GM18873 (cell line): Measurements from ENCODE around the gene ADCY5.

Experiments
- ATAC-seq: cut with Tn5 transposase; IDR thresholded peaks from one replicate; pipeline ENCODE4 v1.9.1; 2021; ENCODE audit warnings: mild to moderate bottlenecking, moderate library complexity, moderate number of reproducible peaks; ENCODE audit not compliant: unreplicated experiment, low FRiP score

The ADCY5 gene

DNA sequence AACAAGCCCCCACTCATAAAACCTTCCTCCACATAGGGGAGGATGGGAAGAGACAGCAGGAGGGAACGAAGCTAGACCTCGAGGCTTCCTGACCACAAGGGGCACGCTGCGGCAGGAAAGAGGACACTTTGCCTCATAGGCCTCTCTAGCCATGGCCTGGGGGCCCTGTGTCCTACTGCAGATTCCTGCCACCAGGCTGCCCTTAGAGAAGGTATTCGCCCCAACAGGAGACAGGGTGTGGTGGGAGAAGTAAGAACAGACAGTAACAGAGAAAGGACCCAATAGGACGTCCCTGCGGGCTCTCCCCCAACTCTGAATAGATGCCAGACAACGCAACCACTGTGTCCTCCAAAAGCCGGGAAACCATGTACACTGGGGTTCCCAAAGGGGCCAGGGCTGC is 36.8 kb downstream of the ADCY5 start:
- ATAC-seq: no peak

- ATAC-seq: no peak
Observed at GRCh38 chr3:123411340-123412040, 37.4 kb downstream of the ADCY5 start.

GRCh38 chr3:123410149-123410515 is 38.8 kb downstream of the ADCY5 start:
- ATAC-seq: no peak

DNA sequence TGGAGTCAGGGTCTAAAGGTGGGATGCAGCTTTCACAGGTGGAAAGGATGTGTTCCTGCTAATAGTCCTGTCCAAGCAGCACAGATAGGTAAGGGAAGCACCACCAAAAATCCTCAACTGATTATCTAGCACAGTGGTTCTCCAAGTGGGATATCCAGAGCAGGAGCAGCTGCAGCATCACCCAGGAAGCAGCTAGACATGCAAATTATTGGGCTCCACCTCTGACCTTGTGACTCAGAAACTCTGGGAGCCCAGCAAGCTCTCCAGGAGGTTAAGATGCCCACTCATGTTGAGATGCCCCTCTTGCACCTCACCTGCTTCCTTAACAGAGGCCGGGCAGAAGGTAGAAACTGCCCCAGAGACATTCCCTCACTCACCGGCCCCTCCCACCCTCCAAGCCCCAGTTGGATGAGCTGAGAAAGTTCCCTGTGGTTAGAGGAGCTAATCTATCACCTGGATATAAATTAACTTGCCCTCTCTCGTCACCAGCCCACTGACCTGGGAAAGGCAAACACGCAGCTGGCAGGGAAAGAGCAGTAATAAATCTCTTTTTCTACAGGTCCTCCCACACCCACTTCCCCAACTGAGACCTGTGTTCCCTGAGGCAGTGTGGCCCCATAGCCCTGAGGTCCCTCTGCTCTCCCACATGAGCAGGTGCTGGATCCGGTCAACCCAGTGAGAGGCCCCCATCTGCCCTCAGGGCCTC is 39.3 kb downstream of the ADCY5 start:
- ATAC-seq: no peak

DNA sequence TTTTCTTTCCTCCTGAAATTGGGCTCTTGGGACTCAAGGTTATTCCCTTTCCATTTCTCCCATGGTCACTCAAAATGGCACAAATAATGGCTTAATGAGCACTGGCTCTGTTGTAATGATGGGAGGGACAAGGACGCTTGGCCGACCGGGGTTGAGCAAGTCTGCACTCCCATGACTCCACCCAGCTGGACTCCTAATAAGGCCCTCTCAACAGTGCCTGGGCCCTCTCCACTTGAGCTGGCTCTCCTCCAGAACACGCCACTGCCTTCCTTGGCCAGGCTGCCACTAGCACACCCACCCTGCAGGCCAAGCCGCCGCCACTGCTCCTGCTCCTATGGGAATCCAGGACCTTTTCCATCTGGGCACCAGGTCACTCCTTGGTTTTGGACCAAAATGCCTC is 42.3 kb downstream of the ADCY5 start:
- ATAC-seq: no peak

DNA sequence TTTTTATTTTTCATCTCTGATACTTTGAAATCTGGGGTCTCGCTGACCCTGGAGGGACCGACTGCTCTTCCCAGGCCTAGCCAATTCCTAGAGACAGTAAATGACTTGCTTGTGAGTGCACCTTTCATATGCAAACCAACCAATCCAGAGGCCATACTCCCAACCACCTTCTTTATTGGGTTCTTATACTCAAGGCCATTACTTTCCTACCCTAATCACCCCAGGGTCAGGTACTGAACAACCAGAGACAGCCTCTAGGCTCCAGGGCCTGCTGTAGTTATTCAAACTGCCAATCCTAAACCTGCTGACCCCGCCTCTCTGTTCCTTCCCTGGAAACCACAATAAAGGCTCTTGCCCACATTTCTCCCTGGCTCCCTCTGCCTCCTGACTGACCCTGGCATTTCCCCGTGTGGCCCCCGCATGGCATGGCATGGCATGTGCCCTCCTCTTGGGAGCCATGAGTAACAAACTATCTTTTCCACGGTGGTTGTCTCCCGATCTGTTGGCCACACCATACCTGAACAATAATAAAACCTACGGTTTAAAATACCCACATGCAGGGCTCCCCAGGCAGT is 42.9 kb downstream of the ADCY5 start:
- ATAC-seq: no peak

DNA sequence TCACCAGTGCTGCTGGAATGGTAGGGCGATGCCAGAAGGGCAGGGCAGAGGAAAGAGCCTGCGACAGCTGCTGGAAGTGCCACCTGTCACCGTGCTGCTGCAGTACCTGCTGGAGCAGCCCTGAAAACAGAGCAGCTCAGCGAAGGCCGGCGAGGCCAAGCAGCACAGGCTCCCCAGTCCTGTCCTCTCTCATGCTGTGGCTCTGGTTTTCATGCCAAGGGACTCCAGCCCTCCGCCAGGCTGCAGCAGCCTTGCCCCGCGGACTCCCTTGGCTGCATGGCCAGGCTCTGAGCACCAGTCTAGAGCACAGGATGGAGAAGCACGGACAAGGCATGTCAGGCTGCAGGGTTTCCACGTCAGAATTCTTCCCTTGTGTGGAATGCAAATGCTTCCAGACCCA is 43.9 kb downstream of the ADCY5 start:
- ATAC-seq: no peak

GRCh38 chr3:123404391-123404790 is 44.5 kb downstream of the ADCY5 start:
- no peak for ATAC-seq

DNA sequence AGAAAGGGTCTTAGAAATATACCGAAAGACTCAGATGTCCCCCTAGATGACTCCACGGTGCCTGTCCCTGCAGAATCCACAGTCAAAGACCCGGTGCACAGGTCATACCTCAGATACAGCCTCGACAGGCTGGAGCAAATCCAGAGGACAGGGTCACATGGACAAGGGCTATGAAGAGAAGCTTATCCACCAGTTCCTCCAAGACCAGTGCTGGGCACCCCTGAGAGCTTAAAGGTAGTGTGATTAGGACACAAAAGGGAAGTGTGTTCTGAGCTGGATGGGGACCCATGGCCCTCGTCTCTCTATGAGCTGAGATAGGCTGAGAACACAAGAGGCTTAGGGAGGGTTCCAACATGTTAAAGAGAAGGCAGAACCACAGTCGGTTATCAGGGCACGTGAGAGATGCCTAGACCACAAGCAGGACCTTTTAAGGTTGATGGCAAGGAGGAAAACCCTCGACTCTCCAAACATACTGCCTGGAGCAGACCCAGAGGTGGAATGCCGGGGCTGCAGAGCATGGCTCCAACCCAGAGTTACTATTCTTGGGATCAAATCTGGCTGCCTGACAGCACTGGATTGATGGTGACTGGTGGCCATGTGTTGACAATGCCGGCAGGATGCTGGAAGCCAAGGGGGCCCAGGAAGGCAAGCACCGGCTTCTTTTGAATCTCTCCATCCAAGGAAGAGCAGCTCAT is 46.9 kb downstream of the ADCY5 start:
- ATAC-seq: no peak

GRCh38 chr3:123400169-123400568 is 48.7 kb downstream of the ADCY5 start:
- no peak for ATAC-seq

DNA sequence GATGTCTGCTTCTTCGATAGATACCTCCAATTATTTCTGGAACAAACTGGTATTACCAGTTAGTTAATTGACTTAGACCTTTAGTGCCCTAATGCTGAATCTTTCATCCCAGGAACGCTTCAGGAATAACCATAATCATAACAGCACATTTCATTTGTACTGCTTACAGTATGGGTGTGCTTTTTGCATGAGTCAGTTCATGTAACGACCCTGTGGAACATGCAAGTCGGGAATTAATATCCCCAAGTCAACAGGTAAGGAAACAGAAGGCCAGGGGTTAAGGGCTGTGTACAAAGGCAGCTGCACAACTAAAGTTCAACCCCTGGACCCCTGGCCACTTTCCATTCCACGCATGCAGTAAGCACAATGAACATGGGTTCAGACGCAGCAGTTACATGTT is 49.2 kb downstream of the ADCY5 start:
- ATAC-seq: no peak

DNA sequence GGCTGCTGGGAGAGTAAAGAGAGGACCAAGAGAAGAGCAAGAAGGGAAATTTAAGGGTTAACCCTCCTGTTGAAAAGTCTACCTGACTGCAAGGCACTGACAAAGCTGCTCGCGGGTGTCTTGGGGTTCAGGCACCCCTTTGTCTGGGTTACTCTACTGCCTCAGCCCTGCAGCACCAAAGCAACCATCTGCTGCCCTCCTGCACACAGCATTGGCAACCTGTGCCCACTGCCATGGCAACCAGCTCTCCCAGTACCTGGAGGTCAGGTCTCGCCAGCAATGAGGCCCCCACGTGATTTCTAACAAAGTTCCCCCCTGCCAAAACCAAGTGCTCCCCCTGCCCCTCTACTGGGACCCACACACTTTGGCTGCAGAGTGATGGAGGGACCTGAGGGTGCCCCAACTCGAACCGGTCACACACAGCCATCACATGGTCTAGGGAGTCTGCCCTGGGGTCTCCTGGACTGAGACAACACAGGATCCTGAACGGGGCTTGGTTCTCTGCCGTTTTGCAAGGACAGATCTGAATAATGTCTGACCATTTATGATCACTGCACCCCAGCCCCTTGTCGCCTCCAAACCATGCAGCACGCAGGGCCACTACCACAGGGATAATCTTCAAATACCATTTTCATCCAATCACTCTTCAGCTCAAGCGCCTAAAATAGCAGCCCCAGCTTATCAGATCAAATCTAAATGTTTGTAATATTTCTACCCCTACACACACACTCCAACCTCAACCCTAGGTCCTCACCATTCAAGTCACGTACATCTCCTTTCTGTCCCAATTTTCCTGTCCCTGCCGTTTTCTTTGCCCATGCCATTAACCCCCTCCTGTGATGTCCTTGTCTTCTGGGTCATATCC is 50.7 kb downstream of the ADCY5 start:
- ATAC-seq: no peak

DNA sequence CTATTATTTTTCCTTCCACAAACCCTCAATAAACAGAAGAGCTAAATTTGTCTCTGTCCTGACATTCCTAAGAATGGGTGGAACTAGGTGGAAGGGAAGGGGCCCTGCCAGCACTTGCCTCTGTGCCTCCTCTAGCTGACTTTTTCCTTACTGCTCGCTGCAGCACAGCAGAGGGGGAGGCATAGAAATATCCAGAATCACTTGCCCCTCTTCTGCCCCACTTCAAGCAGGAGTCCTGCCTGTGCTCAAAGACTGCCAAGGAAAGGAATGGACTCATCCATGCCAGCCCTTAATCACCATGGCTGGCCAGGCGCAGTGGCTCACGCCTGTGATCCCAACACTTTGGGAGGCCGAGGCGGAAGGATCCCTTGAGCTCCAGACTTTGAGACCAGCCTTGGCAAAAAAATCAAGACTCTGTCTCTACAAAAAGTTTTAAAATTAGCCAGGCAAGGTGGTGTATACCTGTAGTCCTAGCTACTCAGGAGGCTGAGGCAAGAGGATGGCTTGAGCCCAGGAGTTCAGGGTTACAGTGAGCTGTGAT is 51.8 kb downstream of the ADCY5 start:
- ATAC-seq: no peak

GRCh38 chr3:123396171-123397049 is 52.5 kb downstream of the ADCY5 start:
- no peak for ATAC-seq

- no peak for ATAC-seq
Observed at GRCh38 chr3:123395235-123395634, 53.7 kb downstream of the ADCY5 start.

DNA sequence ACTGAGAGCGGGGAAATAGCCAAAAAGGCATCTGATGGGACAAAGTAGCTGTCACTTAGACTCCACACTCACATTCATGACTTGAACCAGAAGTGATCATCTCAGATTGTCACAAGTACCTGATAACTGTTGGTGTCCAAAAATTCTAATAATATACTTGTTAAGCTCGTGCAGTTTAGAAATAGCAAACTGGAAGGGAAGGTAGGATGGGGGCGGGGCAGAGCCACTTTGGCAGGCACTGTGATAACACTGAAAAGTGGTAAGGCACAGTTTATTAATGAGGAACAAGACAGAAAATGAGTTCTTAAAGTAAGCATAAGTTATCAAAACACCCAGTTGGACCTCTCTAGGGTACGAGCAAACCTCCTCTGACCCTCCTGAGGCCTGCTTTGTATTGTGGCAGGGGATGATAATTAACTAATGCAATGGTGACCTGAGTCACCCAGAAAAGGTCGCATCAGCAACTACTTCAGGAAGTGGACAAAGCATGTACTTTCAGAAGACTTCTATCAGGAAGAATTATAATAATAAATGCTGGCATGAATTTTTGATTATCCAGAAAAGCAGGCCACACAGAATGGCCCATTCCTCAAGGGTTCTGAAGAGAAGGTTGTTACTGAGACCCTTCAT is 54.4 kb downstream of the ADCY5 start:
- no peak for ATAC-seq

GRCh38 chr3:123392871-123393620 is 55.8 kb downstream of the ADCY5 start:
- no peak for ATAC-seq

DNA sequence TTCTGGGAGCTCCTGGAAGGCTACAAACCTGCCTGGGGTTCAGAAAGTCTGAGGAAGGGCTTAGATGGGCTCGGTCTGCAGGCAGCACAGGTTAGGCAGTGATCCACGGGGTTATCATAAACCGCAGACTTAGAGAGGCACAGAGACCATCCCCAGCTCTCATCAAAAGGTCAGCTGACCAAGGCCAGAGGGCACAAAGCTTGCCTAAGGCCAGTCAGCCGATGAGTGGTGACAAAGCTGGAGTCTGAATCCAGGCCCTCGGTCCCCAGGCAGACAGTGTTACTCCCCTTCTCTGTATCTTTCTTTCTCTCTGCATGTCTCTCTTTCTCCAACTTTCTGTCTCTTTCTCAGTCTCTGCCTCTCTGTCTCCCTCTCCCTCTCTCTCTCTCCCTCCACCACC is 56.5 kb downstream of the ADCY5 start:
- no peak for ATAC-seq
